A549 (cell line): ENCODE results near the gene YKT6.

Experiments
- CBX8 ChIP-seq: fragments of 200-600 bp; sonication (generic); IDR thresholded peaks from 2 replicates; pipeline ENCODE4 v1.6.1; 2016
- CEBPB ChIP-seq, 2 experiments: fragments of >200 bp in 1 of 2; sonication (Bioruptor Twin) in 1 of 2; formaldehyde crosslinking in 1 of 2; IDR thresholded peaks; 2 replicates each; pipeline ENCODE4 v1.6.1; 2012 to 2016
- ZFP36 ChIP-seq: fragments of 450-650 bp; IDR thresholded peaks from 2 replicates; pipeline ENCODE4 v1.6.1; 2014; ENCODE audit warnings: borderline replicate concordance; ENCODE audit not compliant: partially characterized antibody
- TF ChIP-seq, protein P1 (sequence below): fragments of >200 bp; sonication (Bioruptor Twin); formaldehyde crosslinking; IDR thresholded peaks from 3 replicates; pipeline ENCODE4 v1.5.1; 2016

DNA sequence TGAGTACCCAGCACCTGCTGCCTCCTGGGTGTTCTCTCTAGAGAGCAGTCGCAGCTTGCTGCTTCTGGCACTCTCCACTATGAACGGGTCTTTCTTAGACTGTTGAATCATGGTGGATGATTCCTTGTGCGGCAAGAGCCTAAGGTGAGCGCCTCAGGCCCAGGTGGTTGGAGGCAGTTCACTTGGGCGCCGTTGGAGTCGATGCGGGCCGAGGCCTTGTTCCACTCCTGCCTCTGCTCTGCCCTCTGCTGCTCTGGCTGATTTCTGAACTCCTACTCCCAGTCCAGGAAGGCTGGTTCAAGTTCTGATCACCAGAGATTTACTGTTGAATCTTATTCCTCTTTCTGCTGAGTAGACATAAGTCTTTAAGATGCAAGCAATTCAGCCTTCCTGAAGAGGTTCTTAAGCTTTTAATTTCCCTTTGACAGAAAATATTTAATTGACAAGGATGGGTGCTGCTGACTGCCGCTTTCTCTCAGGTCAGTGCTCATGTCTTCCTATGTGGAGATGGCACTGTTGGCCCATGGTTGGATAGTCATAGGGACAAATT, 10.4 kb downstream of the YKT6 start:
- TF ChIP-seq, protein P1, sequence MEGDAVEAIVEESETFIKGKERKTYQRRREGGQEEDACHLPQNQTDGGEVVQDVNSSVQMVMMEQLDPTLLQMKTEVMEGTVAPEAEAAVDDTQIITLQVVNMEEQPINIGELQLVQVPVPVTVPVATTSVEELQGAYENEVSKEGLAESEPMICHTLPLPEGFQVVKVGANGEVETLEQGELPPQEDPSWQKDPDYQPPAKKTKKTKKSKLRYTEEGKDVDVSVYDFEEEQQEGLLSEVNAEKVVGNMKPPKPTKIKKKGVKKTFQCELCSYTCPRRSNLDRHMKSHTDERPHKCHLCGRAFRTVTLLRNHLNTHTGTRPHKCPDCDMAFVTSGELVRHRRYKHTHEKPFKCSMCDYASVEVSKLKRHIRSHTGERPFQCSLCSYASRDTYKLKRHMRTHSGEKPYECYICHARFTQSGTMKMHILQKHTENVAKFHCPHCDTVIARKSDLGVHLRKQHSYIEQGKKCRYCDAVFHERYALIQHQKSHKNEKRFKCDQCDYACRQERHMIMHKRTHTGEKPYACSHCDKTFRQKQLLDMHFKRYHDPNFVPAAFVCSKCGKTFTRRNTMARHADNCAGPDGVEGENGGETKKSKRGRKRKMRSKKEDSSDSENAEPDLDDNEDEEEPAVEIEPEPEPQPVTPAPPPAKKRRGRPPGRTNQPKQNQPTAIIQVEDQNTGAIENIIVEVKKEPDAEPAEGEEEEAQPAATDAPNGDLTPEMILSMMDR = no peak
- TF ChIP-seq ZFP36 = no peak
- TF ChIP-seq CBX8 = no peak
- no peak for TF ChIP-seq CEBPB (IDR thresholded peaks at IDR 0.05)
